Measurements from ENCODE around the gene ACACB. TPM values are rescaled to one million over a fixed set of nuclear protein-coding genes. Genes with fewer than 3 reads are reported as not detected.

Gene ACACB
- total and polyA plus RNA-seq, 2 experiments from 2014 or later, result 6.2 to 15.4 TPM

DNA sequence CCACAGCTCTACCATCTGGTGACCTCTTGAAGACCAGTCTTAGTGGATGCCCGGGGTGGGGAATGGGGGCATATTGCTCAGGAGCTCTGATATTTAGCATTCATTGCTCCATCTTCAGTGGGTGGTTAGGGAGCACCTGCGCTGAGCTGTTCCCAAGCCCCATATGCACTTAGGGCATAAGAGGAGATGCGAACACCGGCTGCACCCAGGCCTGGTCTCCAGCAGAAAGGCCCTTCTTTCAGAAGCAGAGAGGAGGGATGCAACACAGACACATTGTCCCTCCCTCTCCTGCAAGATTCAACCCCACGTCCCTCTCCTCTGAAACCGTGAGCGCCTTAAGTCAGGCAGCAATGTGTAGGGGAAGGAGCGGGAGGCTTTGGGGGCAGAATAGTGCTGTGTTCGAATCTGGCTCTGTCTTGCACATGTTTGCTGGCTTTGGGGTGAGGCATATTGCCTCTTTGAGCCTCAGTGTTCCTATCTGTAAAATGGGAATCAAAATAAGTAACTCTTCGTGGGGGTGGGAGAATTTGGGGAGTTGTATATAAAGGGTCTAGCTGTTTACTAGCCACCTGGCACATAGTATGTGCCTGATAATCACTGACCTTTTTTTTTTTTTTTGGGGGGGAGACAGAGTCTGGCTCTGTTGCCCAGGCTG is 105.0 kb downstream of the ACACB start:
- Mint-ChIP-seq H3K4me3 (no peak overlapping the region), H3K36me3 (ENCODE audit: low read depth) (peaks cover 2% of the 10 kb centered on the region; the same call in 2 of the 3 replicates), H3K27ac (no peak overlapping the region), H3K9me3 (no peaks in the 10 kb centered on the region), H3K27me3 (ENCODE audit: insufficient read depth, low read depth, poor library complexity) (peaks cover 2% of the 10 kb centered on the region), H3K4me1 (no peaks in the 10 kb centered on the region)
- no peaks in the 10 kb centered on the region for H3K4me1 ChIP-seq (ENCODE audit: insufficient read depth)
- H3F3A ChIP-seq (replicated peaks; ENCODE audit: low read depth), result no peaks in the 10 kb centered on the region
- no peak overlapping the region for H3K4me3 ChIP-seq
- H3K27ac ChIP-seq (ENCODE audit: low read depth), result no peak overlapping the region
- TF ChIP-seq, protein P1, sequence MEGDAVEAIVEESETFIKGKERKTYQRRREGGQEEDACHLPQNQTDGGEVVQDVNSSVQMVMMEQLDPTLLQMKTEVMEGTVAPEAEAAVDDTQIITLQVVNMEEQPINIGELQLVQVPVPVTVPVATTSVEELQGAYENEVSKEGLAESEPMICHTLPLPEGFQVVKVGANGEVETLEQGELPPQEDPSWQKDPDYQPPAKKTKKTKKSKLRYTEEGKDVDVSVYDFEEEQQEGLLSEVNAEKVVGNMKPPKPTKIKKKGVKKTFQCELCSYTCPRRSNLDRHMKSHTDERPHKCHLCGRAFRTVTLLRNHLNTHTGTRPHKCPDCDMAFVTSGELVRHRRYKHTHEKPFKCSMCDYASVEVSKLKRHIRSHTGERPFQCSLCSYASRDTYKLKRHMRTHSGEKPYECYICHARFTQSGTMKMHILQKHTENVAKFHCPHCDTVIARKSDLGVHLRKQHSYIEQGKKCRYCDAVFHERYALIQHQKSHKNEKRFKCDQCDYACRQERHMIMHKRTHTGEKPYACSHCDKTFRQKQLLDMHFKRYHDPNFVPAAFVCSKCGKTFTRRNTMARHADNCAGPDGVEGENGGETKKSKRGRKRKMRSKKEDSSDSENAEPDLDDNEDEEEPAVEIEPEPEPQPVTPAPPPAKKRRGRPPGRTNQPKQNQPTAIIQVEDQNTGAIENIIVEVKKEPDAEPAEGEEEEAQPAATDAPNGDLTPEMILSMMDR (conservative IDR thresholded peaks at IDR 0.05; ENCODE audit: low read depth in 2 of 2), result no peak
- TF ChIP-seq POLR2AphosphoS5 (IDR thresholded peaks at IDR 0.05; ENCODE audit: low read depth) (no peak), EZH2 (IDR thresholded peaks at IDR 0.05; ENCODE audit: low read depth, unreplicated experiment) (no peak), JUNB (IDR thresholded peaks at IDR 0.05; ENCODE audit: unreplicated experiment) (no peak), EZH2phosphoT487 (IDR thresholded peaks at IDR 0.05; ENCODE audit: unreplicated experiment) (no peak), ZNF462 (CRISPR knock-in tag; IDR thresholded peaks at IDR 0.05) (no peak)
- TF ChIP-seq, protein P2, sequence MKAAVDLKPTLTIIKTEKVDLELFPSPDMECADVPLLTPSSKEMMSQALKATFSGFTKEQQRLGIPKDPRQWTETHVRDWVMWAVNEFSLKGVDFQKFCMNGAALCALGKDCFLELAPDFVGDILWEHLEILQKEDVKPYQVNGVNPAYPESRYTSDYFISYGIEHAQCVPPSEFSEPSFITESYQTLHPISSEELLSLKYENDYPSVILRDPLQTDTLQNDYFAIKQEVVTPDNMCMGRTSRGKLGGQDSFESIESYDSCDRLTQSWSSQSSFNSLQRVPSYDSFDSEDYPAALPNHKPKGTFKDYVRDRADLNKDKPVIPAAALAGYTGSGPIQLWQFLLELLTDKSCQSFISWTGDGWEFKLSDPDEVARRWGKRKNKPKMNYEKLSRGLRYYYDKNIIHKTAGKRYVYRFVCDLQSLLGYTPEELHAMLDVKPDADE (IDR thresholded peaks at IDR 0.05), result no peak
- H3K9me2 ChIP-seq (ENCODE audit: insufficient read depth), result no peaks in the 10 kb centered on the region
- ATAC-seq, result no peak
- no peaks in the 10 kb centered on the region for H4K20me1 ChIP-seq (replicated peaks; ENCODE audit: insufficient read depth)
- H3K79me2 ChIP-seq (replicated peaks; ENCODE audit: insufficient read depth), result no peaks in the 10 kb centered on the region
- H3K27me3 ChIP-seq (ENCODE audit: insufficient read depth), result no peaks in the 10 kb centered on the region
- no peaks in the 10 kb centered on the region; the same call in 1 of the 2 replicates for H3K36me3 ChIP-seq (ENCODE audit: insufficient read depth)
- no peak for DNase-seq (ENCODE audit: low spot score)
- no peak overlapping the region for H3K4me2 ChIP-seq
- no peak overlapping the region for H2AFZ ChIP-seq

Data from GM23338 (cell line).